ENCODE data around the gene VDAC1.
A peak's percentile ranks its signal among the peaks of the same experiment; 100 is the strongest.

The VDAC1 gene

DNA sequence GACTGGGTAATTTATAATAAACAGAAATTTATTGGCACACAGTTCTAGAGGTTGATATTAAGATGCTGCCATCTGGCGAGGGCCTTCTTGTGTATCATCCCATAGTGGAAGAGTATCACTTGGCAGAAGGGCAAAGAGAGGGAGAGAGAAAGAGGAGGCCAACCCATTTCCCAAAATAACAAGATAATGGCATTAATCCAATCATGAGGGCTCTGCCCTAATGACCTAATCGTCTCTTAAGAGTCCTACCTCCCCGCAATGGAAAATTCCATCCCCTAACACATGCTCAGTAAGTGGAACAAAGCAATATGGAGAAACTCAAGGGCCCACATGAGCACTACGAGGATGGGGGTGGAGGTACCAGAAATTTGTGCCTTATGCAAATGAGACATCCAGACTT lies 17.6 kb upstream of the VDAC1 start:
- DNase-seq, result no peak

DNA sequence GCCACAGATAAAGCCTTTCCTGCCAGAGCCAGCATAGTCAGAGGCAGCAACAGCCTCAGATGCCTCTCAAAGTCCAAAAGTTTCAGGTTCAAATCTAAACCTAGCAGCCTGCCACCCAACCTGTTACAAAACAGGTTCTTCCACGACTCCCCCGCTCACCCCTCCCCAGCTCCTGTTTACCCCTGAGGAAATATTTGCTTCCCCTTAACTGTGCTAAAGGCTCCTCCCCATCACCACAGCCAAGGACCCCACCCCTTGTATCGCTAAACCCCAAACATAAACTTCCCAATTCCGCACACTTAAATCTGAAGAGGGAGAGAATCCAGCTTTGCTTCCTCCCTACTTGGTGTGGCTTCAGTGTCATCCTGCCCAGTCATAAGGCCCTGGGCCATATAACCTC lies 15.4 kb upstream of the VDAC1 start:
- DNase-seq, result no peak

DNA sequence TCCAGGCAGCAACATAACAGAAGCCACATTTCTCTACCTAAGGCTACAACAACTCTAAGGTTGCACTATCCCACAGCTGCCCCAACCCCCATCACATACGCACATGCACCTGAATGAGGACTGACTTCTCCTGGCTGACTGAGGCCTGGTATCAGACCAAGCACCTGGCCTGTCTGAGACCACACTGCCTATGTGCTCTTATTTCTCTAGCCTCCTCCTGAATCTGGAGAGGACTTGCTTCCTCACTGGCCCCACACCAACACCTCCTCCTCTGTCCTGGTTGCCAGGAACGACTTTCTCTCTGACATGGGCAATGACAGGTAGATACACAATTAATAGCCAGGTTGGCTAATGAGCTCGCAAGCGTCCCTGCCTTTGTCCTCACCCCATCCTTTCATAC lies 14.9 kb upstream of the VDAC1 start:
- DNase-seq, result no peak

DNA sequence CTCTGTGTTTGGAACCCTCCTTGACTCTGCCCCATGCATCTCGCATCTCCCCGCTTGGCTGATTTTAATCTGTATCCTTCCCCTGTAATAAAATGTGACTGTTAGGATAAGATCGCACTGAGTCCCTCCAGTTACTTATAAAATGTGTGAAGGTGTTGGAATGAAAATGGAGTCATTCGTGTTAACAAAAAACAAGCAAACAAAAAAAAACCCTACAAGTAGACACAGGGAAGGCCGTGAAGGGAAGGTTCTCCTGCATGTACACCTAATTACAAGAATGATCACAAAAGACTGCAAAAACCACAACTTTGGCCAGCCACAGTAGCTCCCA lies 14.2 kb upstream of the VDAC1 start:
- DNase-seq, result no peak

DNA sequence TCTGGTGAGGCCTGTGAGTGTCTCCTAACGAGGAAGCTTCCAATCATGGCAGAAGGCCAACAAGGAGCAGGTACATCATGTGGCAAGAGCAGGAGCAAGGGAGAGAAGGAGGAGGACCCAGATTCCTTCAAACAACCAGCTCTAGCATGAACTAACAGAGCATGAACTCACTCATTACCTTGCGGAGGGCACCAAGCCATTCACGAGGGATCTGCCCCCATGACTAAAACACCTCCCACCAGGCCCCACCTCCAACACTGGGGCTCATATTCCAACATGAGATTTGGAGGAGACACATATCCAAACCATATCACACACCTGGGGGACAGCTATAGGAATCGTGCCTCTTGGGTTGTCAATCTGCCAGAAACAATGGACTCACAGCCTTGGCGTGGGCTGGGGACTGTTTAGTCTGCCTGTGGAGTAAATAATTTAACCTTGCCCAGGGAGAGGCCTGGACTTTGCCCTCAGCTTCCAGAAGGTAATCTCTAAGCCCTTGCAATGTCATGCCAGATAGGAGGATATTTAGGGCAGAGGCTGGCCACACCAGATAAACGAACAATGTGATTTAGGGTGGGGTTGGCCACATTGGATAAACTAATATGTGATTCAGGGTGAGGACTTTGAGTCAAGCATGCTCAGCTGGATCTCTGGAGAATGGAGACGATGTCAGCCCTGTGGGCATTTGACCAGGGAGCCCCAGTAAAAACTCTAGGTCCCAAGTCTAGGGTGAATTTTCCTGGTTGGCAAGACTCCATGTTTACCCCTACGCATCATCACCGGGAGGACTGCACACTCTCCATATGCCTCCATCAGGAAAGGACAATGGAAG lies 13.6 kb upstream of the VDAC1 start:
- no peak for DNase-seq

DNA sequence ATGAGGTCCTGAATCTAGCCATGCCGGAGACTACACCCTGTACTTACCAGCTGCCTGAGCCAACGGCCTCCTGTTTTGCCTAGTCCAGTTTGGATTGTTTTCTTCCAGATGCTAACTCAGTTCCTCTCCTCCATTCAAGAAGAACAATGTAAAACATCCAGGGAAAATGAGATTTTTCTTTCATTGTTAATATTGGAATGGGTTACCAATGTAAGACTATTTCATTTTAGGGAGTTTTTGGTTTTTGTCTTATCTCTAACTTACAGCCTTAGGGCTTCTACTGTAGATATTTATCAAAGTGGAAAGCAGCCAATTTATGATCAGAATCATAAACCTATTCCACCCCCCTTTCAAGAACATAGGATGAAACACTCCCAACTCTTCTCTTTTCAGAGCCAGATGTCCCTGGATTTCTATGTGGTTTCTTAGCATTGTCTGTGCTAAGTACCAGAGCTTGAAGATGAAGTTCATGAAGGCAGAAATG lies 3.5 kb upstream of the VDAC1 start:
- no peak for DNase-seq

DNA sequence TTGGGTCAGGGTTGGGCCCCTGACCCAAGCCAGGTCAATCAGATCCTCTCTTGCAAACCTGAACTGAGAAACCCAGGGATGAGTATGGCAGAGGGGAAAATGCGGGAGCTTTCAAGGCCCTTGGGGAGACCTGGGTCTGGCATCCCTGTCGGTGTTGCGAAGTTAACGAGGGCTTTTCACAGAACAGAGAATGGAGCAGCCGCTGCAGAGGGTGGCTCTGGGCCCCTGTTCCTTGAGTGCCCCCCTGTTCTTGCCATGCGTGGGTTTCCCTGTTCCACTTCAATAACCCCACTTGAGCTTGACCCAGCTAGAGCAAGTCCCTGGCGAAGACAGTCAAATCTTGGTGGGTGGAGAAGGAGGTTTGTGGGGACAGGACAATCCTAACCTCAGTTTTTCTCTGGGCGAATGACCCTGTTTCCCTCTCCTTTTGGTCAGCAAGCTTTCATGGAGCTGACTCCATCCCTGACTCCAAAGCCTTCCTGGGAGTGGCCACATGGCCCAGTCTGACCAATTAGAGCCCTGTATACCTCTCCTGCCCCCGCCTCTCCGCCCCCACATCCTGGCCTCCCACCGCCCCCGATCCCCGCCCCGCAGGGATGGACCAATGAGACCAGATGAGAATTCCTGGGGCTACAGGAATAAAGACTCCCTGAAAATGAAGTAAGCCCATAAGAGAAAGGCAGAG lies 2.9 kb upstream of the VDAC1 start:
- DNase-seq, result no peak

DNA sequence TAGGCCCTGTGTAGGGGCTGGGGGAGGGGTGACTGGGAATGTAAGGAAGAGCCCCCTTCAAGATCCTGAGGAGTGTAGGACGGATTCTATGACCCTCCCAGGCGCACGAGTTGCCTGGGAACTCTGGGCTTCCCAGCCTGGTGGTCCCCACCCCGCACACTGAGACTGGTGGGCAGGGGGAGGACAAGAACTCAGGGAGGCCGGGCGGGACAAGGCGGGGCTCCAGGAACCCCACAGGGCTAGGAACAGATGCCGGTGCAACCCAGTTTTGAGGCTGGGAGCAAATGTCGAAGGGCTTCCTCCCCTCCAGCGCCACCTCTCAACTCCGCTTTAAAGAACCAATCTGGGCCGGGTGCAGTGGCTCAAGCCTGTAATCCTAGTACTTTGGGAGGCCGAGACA lies 1.3 kb upstream of the VDAC1 start:
- DNase-seq, result no peak

DNA sequence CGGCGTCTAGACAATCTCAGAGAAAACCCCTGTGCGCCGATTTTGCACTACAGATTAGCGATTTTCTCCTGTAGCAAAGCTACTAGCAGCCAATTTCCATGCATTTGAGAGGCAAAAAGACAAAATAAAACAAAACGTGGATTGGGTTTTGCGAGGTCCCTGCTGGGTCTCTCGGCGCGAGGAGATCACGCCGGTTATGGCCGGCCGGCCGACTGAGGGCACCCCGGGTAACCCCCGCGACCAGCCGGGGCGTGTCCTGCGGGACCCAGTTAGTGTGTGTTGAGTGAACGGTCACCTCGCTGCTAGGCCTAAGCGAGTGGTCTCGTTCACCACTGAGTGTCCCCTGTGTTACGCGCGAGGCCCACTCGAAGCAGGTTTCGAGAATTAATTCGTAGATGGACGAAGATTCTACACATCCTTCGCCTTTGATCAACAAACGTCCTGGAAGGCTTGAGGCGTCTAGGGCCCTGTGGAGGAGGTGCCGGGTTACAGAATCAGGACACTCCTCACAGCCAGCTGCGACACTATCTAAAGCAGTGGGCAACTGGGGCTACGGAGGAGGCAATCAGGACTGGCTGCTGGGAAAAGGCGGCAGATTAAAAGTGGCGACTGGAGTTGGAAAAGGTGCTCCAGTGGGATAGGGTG lies 764 bp upstream of the VDAC1 start:
- peak; percentile 72 for DNase-seq

DNA sequence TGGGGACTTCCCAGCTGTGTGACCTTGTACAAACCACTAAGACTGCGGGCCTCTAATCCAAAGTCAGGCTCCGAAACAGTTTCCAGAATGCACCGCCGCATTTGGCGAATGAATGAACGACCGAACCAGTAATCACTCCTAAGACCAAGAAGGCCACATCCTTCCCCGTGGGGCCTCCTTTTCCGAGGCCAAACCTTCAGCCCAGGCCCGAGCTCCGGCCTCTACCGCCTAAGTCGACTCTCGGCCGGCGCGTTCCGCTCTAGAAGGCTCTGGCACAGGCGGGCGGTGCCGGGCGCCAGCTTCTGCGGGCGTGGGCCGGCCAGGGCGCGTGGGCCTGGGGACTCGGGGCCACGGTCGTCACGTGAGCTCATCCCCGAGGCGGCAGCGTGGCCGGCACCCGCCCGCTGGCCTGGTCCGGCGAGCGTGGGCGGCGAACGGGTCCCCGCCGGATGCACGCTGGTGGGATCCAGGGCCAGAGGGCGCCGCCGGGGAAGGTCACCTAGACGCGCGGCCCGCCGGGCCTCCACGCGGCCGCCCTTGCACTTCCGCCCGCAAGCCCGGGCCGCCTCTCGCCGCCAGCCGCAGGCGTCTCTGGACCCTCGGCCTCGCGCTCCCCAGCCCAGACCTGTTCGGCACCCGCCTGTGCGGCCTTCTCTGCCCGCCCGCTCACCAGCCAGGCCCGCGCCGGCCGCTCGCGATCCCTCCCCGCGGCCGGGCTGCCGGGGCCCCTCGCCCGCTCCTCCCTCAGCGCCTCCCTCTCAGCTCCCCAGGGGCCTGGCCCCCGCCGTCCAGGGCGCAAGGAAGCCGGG lies 754 bp downstream of the VDAC1 start:
- peak; percentile 78 for DNase-seq

DNA sequence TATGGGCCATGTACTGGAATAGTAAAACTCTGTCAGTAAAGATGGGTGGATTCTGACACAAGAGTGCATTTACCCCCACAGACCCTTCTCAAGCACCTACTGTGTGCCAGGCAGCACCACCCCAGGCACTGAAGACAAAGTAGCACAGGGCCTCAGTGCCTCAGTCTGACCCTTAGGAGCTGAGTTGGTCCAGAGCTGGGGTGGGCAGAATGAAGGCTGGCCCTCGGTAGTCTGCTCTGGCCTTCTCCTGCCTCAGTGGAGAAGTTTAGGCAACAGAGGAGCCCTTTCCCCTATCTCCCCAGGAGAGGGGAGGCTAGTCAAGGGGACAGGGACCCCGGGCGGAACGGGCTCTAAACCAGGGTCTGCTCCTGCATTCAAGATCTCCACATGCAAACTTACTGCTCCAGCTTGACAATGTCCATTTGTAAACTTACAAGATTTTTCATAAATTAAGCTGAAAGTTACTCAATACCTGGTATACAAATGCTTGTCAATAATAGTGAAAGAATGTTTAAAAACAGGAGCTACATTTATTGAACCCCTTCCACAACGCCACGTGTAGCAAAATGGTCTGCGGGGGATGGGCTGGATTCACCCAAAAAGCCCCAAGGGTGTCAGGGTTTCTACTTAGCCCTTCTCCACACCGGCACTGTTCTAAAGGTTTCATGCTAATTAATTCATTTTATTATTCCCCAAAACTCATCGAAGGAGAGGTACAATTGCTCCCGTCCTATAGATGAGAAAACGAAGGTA lies 1.5 kb downstream of the VDAC1 start:
- peak; percentile 66 for DNase-seq

DNA sequence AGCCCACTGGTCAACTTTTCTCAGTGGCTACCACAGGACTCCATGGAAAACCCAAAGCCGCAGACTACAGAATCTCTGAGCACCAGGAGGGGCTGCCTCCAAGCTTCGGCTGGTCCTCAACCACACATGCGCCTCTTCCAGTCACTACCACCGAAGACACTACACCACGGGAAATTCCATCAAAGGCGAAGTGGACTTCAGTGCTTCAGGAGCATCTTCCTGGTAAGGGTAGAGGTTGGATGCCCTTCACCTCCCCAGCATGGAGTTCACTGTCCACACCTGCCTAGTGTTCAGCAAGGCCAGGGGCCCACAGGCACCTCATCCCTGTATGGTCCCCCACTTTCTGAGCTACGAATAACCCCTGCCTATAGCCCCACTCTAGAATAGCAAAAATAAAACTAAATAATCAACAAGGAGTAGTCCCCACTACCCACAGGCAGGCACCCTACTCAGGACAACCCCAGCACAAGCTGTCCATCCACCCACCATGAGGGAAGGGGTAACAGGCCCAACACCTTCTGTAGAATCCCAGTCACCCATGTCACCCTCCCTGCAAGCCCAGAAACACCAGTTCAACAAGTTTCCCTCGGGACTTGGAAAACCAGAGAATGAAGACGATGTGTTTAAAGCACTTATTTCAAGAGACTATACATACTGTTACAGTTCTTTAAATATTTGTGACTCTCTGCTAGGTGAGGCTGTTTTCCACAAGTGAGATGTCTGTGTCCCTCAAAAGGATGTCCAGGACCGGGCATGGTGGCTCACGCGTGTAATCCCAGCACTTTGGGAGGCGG lies 2.6 kb downstream of the VDAC1 start:
- no peak for DNase-seq

DNA sequence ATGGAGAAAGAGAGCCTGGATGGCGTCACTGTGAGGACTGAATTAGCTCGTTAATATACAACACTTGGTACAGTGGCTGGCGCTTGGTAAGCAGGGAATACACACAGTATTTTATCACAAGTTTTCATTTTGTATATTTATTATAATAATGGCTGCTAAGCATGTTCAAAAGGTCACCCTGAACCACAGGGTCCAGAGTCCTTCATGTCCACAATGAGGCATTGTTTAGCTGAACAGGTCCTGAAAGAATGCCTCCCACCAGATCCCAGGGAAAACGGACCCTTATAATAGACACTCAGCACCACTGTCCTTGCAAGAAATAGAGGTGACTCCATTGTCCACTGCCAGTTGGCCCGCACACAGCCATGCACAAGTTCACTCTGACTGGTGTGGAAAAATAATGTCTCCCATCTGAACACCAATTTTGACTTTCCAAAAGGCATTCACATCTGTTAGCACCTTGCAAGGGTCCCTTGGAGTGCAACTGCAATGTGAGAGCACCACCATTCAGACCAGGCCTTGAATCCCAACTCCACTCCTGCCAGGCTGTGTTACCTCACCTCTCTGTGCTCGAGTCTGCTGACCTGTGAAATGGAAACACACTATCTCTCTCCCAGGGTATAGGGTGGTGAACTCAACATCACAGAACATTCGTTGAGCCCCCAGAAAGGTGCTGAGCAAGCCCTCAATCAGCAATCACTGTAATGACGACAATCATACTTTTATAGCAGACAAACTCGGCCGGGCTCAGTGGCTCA lies 3.9 kb downstream of the VDAC1 start:
- no peak for DNase-seq

DNA sequence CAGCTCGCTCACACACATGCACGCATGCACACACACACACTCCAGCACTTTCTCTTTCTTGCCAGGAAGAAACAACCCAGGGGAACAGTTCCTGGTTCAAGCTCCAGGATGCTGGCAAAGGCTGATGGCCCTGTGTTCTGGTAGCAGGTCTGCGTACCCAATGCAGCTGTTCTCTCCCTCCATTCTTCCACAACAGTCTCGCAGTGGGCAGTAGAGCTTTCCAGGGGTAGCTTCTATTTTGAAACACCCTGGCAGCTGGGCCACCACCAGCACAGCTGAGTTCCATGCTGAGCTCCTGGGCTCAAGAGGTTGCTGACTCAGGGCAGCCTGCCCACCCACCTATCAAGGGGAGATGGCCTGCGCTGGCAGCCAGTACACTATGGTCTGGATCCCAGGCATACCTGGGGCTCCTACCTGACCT lies 4.7 kb downstream of the VDAC1 start:
- DNase-seq, result no peak

DNA sequence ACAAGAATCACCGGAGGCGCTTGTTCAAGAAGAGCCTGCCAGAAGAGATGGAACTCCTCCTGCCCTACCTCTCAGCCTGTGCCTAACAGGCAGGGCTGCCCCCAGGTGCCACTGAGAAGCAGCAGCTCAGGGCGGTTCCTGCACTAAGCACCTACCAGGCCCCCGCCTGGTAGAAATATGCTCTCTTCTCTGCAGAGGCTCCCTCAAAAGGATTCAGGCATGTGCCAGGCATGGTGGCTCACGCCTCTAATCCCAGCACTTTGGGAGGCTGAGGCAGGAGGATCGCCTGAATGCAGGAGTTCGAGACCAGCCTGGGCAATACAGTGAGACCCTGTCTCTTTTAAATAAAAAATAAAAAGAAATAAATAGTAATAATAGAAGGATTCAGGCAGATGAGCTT lies 6.0 kb downstream of the VDAC1 start:
- no peak for DNase-seq

DNA sequence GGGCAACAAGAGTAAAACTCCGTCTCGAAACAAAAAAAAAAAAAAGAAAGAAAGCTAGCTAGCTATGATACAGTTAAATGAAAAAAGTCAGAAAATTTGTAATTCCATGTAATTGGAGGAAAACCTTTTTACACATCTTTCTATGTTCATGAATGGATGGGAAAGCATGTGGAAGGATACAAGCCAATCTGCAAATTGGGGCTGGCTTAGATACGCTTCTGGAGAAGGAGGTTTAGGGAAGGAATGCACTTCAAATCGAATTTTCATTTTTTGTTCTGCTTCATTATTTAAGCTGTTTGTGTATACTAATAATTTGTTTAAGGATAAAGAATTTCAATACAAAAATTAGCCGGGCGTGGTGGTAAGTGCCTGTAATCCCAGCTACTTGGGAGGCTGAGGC lies 6.7 kb downstream of the VDAC1 start:
- no peak for DNase-seq

DNA sequence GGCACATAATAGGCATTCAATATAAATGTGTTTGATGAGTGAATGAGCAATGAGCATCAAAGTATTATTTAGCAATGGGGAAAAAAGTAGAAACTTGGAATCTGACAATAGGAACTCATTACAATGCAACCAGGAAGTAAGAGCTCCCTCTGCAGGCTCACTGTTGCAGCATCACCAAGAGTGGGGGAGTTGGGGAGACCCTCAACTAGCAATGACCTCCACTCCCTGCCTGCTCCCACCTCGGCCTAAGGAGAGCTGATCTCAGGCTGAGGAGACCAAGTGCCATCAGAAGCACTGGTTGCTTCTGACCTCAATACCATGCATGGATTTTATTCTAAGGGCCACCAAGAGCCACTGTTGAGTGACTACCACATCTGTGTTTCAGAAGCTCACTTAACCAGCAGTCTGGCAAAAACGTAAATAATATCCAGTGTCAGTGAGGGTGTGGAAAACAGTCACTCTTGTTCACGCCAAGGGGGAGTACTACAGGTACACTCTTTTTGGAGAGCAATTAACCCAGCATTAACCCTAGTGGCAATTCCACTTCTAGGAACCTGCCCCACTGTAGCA lies 8.0 kb downstream of the VDAC1 start:
- no peak for DNase-seq

DNA sequence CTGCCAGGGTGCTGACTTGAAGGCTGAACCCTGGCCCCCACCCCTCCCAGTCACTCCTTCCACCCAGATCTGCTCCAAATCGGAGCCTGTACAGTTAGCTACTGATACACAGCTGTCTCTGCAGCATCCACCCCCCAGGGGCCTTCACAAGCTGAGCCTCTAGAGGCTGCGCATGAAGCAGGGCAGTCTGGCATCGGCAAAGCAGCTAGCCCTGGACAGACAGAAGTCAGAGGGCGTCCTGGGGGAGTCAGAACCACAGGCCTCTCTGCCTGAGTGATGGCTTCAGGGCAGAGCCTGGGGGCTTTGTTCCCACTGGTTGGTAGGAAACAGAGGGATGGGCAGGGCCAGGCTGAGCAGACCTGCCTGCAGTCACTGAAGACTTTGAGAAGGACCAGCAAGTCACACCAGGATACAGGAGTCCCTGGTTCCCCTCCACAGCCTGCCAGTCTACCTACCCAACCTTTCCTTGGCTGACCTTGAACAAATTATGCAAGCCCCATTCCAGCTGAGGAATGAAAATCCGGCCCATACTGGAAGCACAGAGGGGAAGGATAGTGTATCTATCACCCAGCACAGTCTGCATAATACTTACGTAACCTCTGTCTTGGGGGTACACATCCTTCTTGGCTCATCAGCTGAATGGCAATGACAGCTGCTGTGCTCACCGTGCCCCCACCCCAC lies 8.8 kb downstream of the VDAC1 start:
- DNase-seq, result no peak

DNA sequence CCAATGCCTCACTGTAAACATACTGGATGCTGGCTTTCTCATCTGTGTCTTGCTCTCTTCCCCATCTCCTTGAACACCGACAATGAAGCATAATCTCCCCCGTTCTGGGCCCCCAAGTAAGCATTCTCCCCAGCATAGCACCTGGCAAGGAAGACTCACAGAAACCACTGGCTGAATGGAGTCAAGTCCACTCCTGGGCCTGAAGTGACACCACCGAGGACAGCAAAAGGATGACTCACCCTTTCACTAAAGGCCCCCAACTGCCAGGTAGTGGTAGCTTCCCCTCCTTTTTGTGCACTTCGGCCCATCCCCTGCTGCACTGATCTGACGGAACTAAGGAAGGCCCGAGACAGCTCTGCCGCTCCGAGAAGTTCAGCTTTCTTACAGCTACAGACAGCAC lies 9.4 kb downstream of the VDAC1 start:
- no peak for DNase-seq

DNA sequence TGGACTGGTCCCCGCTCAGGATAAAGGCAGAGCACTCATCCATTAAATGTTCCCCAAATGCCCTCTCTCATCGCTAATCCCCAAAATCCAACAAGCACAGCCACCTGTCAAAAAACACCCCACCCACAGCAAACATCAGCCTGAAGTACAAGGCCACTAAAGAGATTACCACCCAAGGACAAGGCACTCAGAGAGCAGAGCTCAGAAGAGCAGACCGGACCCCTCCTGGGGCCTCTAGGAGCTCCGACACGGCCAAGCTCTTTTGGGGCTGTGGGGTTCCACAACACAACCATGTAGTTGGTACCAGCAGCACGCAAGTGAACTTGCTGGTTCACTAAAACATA lies 9.8 kb downstream of the VDAC1 start:
- no peak for DNase-seq
